HL-60 (cell line): ENCODE measurements around the gene CEND1.

Source experiments
- CTCF ChIP-seq: IDR thresholded peaks from one replicate; pipeline ENCODE4 v1.5.1; 2011; ENCODE audit warnings: low read length, control low read depth, inconsistent platforms; ENCODE audit not compliant: insufficient read depth
- GABPA ChIP-seq: IDR thresholded peaks from 2 replicates; pipeline ENCODE4 v1.6.1; 2012; ENCODE audit warnings: low read depth
- POLR2AphosphoS5 ChIP-seq: IDR thresholded peaks from 2 replicates; pipeline ENCODE4 v1.6.1; 2012; ENCODE audit warnings: low read depth
- SPI1 ChIP-seq: IDR thresholded peaks from 2 replicates; pipeline ENCODE4 v1.6.1; 2012; ENCODE audit warnings: low read depth, mild to moderate bottlenecking, borderline replicate concordance
- TF ChIP-seq, protein P1 (sequence below): IDR thresholded peaks from 2 replicates; pipeline ENCODE4 v1.6.1; 2012; ENCODE audit warnings: low read depth; ENCODE audit not compliant: insufficient replicate concordance

DNA sequence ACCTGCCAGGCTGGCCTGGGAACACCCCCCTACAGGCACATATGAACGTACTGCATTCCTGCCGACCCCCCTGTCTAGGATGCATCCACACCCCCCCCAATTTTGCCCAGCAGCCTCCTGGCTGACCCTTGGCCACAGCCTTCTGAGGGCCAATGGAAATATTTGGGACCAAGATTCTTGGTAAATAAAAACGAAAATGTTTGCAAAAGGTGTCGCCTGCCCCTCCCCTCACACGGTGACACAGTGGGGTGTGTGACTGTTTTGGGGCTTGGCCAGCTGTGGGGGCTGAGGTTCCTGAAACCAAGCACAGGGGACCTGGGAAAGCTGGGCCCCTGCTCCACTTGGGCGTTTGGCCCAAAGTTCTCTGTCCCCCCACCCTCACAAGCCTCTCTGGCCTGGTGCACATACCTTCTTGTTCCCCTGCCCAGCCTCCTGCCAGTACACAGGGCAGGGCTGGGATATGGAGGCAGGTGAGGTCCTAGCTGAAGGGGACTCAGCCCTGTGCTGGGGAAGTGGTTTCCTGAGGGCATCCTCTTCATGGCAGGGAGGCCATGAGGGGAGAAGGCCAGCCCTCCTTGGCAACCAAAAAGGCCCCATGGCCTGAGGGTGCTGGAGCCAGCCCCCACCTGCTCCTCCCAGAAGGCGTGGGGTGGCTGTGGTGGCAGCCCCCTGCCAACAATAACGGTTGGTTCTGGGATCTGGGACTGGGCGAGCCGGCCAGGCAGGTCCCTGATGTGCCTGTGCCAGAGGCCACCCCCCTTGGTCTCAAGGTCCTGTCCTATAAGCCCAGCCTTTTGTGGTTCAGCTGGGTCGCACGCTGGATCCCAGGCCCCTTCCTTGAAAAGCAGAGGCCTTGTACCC is 35.7 kb upstream of the CEND1 start:
- TF ChIP-seq CTCF (no peak), POLR2AphosphoS5 (no peak), SPI1 (peak; percentile 9; the same call in 1 of the 2 replicates), GABPA (no peak)
- TF ChIP-seq, protein P1, sequence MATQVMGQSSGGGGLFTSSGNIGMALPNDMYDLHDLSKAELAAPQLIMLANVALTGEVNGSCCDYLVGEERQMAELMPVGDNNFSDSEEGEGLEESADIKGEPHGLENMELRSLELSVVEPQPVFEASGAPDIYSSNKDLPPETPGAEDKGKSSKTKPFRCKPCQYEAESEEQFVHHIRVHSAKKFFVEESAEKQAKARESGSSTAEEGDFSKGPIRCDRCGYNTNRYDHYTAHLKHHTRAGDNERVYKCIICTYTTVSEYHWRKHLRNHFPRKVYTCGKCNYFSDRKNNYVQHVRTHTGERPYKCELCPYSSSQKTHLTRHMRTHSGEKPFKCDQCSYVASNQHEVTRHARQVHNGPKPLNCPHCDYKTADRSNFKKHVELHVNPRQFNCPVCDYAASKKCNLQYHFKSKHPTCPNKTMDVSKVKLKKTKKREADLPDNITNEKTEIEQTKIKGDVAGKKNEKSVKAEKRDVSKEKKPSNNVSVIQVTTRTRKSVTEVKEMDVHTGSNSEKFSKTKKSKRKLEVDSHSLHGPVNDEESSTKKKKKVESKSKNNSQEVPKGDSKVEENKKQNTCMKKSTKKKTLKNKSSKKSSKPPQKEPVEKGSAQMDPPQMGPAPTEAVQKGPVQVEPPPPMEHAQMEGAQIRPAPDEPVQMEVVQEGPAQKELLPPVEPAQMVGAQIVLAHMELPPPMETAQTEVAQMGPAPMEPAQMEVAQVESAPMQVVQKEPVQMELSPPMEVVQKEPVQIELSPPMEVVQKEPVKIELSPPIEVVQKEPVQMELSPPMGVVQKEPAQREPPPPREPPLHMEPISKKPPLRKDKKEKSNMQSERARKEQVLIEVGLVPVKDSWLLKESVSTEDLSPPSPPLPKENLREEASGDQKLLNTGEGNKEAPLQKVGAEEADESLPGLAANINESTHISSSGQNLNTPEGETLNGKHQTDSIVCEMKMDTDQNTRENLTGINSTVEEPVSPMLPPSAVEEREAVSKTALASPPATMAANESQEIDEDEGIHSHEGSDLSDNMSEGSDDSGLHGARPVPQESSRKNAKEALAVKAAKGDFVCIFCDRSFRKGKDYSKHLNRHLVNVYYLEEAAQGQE = no peak
